B cell (primary cell): ENCODE results near the gene ACACB. TPM values are rescaled to one million over a fixed set of nuclear protein-coding genes. Genes with fewer than 3 reads are reported as not detected.

Source experiments
- ATAC-seq: fragments of 200-7000 bp; cut with Tn5 transposase; one replicate; pipeline ENCODE4 v1.10.0; 2021; ENCODE audit warnings: low read depth, mild to moderate bottlenecking, moderate number of reproducible peaks, moderate library complexity
- CTCF ChIA-PET: fragments of 350-600 bp; sonication (Branson Sonifier 250); formaldehyde crosslinking; loops from one replicate; lab custom pipeline; 2021; ENCODE audit warnings: antibody characterized with exemption, inconsistent platforms; lab: Charles Lee
- POLR2A ChIA-PET: fragments of 350-600 bp; sonication (Branson Sonifier 250); formaldehyde crosslinking; loops from one replicate; lab custom pipeline; 2021; ENCODE audit warnings: antibody characterized with exemption; lab: Charles Lee
- DNase-seq: peaks from one replicate; pipeline ENCODE4 v3.0.0; 2013
- H2AFZ ChIP-seq: 2 replicates; pipeline ENCODE4 v1.6.1; 2012; ENCODE audit warnings: mild to moderate bottlenecking, low read depth, low read length; ENCODE audit not compliant: insufficient read depth, poor library complexity, severe bottlenecking
- H3K27ac ChIP-seq, 2 donors: 1 replicate in 1 of 2; 2 replicates in 1 of 2; pipeline ENCODE4 v1.5.1; 2012 to 2013; ENCODE audit warnings: low read length in 2 of 2, mild to moderate bottlenecking in 2 of 2, moderate library complexity in 1 of 2
- H3K27me3 ChIP-seq, 4 experiments: fragments of 200-600 bp in 1 of 4; sonication (generic) in 1 of 4; replicated peaks in 1 of 4; 1 replicate in 2 of 4; 2 replicates in 2 of 4; pipeline versions ENCODE4 v1.6.1 to v1.7.0; 2013 to 2016; ENCODE audit warnings: low read length in 3 of 4, mild to moderate bottlenecking in 2 of 4, mixed read lengths in 1 of 4, moderate library complexity in 1 of 4; ENCODE audit not compliant: insufficient read depth in 4 of 4, control insufficient read depth in 3 of 4; ENCODE audit errors: control extremely low read depth in 1 of 4
- H3K36me3 ChIP-seq, 2 experiments: replicated peaks in 1 of 2; 1 replicate in 1 of 2; 2 replicates in 1 of 2; pipeline versions ENCODE4 v1.6.1 to v1.7.1; 2013; ENCODE audit warnings: low read length in 1 of 2; ENCODE audit not compliant: insufficient read depth in 2 of 2, control insufficient read depth in 1 of 2; ENCODE audit errors: control extremely low read depth in 1 of 2, extremely low read depth in 1 of 2
- H3K4me1 ChIP-seq, 2 donors: fragments of 200-600 bp in 1 of 2; sonication (generic) in 1 of 2; 1 replicate in 1 of 2; 2 replicates in 1 of 2; pipeline versions ENCODE4 v1.5.1 to v1.6.1; 2013 to 2017; ENCODE audit warnings: low read length in 2 of 2; ENCODE audit not compliant: control insufficient read depth in 2 of 2, insufficient read depth in 2 of 2
- H3K4me2 ChIP-seq: replicated peaks from 2 replicates; pipeline ENCODE3; 2012; ENCODE audit warnings: mild to moderate bottlenecking, low read depth, low read length; ENCODE audit not compliant: poor library complexity, severe bottlenecking
- H3K4me3 ChIP-seq, 5 experiments: fragments of 200-600 bp in 1 of 5; sonication (generic) in 1 of 5; 1 replicate in 3 of 5; 2 replicates in 2 of 5; pipeline versions ENCODE4 v1.5.1 to v1.7.0; 2011 to 2016; ENCODE audit warnings: low read length in 4 of 5, mild to moderate bottlenecking in 4 of 5, low read depth in 2 of 5, control low read depth in 1 of 5, moderate library complexity in 1 of 5; ENCODE audit not compliant: insufficient read depth in 1 of 5; ENCODE audit errors: control extremely low read depth in 1 of 5, extremely low read depth in 1 of 5
- H3K79me2 ChIP-seq: fragments of 200-600 bp; sonication (generic); one replicate; pipeline ENCODE4 v1.6.0; 2016; ENCODE audit warnings: low read length; ENCODE audit not compliant: control insufficient read depth, insufficient read depth
- H3K9ac ChIP-seq: fragments of 200-600 bp; sonication (generic); 2 replicates; pipeline ENCODE4 v1.6.1; 2017; ENCODE audit warnings: mild to moderate bottlenecking, low read length, moderate library complexity
- H3K9me3 ChIP-seq, 3 donors: one replicate each; pipeline versions ENCODE4 v1.6.1 to v1.7.1; 2013; ENCODE audit warnings: low read length in 2 of 3; ENCODE audit not compliant: control insufficient read depth in 2 of 3, insufficient read depth in 1 of 3; ENCODE audit errors: control extremely low read depth in 1 of 3
- H4K20me1 ChIP-seq: 2 replicates; pipeline ENCODE4 v1.6.0; 2012; ENCODE audit warnings: mild to moderate bottlenecking, low read length; ENCODE audit not compliant: insufficient read depth, control insufficient read depth, poor library complexity, severe bottlenecking
- H3K27ac Mint-ChIP-seq: one replicate; pipeline ENCODE4 v1.8.0; 2021; ENCODE audit warnings: mixed read lengths
- H3K27me3 Mint-ChIP-seq: one replicate; pipeline ENCODE4 v1.8.0; 2021; ENCODE audit warnings: mixed read lengths
- H3K4me1 Mint-ChIP-seq: one replicate; pipeline ENCODE4 v1.8.0; 2021; ENCODE audit warnings: mixed read lengths
- H3K4me3 Mint-ChIP-seq: one replicate; pipeline ENCODE4 v1.8.0; 2021; ENCODE audit warnings: mixed read lengths
- H3K9me3 Mint-ChIP-seq: one replicate; pipeline ENCODE4 v1.8.0; 2022; ENCODE audit warnings: mixed read lengths; ENCODE audit not compliant: insufficient read depth
- CTCF ChIP-seq: fragments of 200-600 bp; IDR thresholded peaks from one replicate; pipeline ENCODE4 v1.8.0; 2022; ENCODE audit warnings: antibody characterized with exemption, mild to moderate bottlenecking
- EZH2 ChIP-seq: IDR thresholded peaks from 2 replicates; pipeline ENCODE4 v1.6.1; 2012; ENCODE audit warnings: borderline replicate concordance, low read depth, mild to moderate bottlenecking, moderate library complexity, low read length; ENCODE audit not compliant: insufficient read depth, poor library complexity, severe bottlenecking
- WGBS: methylation state at CpG from one replicate; pipeline ENCODE4 v1.1.5; 2013; ENCODE audit warnings: missing lambda C conversion rate; ENCODE audit not compliant: insufficient coverage; 5-methylcytosine and 5-hydroxymethylcytosine counted together
- intact Hi-C: fragments of 100-400 bp; cut with micrococcal nuclease; formaldehyde crosslinking; loops from one replicate; pipeline ENCODE4 v1.10.0; 2022
- polyA plus RNA-seq: library from polyadenylated mRNA; depleted of rRNA; stranded (reverse); fragments of >200 nt; gene quantifications from 2 replicates; pipeline ENCODE4 v1.2.3, GENCODE V29; 2012
- total RNA-seq, 2 donors: library from RNA; stranded (reverse); fragments of 120-200 nt in 1 of 2; gene quantifications; 1 replicate in 1 of 2; 2 replicates in 1 of 2; pipeline versions ENCODE4 v1.2.3 to v1.2.4, GENCODE V29; 2013 to 2022

The ACACB gene
- total and polyA plus RNA-seq, 2 donors (not counting 1 experiment from before 2014, with no cell fraction given), result 7.4 to 27.5 TPM

- H3K27ac ChIP-seq, result no peak overlapping the region
- peaks cover 25% of the 10 kb centered on the region for H3K27me3 Mint-ChIP-seq
- DNase-seq, result no peak
- TF ChIP-seq CTCF, result no peak
- no peak for TF ChIP-seq EZH2
- no peak overlapping the region for H3K4me2 ChIP-seq
- H3K9me3 Mint-ChIP-seq, result no peaks in the 10 kb centered on the region
- H3K9ac ChIP-seq, result no peak overlapping the region
- peaks cover 0 to 14% (median 6%) of the 10 kb centered on the region in 4 experiments for H3K27me3 ChIP-seq
- no peak for ATAC-seq
- intact Hi-C loops, result no loop called here
- ChIA-PET POLR2A (no interaction called here), CTCF (no interaction called here)
- no peaks in the 10 kb centered on the region for H3K79me2 ChIP-seq
- no peak overlapping the region for H2AFZ ChIP-seq
- no peak overlapping the region for H3K4me3 Mint-ChIP-seq
- H4K20me1 ChIP-seq, result no peaks in the 10 kb centered on the region
- no peaks in the 10 kb centered on the region for H3K4me1 Mint-ChIP-seq
- H3K4me3 ChIP-seq, result no peak overlapping the region
- no peaks in the 10 kb centered on the region for H3K36me3 ChIP-seq
- no peaks in the 10 kb centered on the region for H3K4me1 ChIP-seq
- 90% methylated on average over 2 of the region's 4 CpGs for WGBS
- H3K9me3 ChIP-seq, result peaks cover 0 to 15% (median 0%) of the 10 kb centered on the region in 3 donors
- no peak overlapping the region for H3K27ac Mint-ChIP-seq
These were observed 172.6 kb downstream of the ACACB start for GRCh38 chr12:109289004-109289403.

- H3K4me1 ChIP-seq, result no peaks in the 10 kb centered on the region
- POLR2A ChIA-PET, result no interaction called here
- intact Hi-C loops, result no loop called here
- DNase-seq, result no peak
- no peak overlapping the region for H2AFZ ChIP-seq
- H3K9ac ChIP-seq, result no peak overlapping the region
- TF ChIP-seq EZH2 (no peak), CTCF (no peak)
- Mint-ChIP-seq H3K4me3 (no peak overlapping the region), H3K9me3 (no peaks in the 10 kb centered on the region), H3K27ac (no peak overlapping the region), H3K4me1 (no peaks in the 10 kb centered on the region), H3K27me3 (peaks cover 27% of the 10 kb centered on the region)
- WGBS, result 93% methylated on average over 4 of the region's 6 CpGs
- H3K4me3 ChIP-seq, result no peak overlapping the region
- H3K9me3 ChIP-seq, result peaks cover 0 to 11% (median 0%) of the 10 kb centered on the region in 3 donors
- no peaks in the 10 kb centered on the region for H4K20me1 ChIP-seq
- no peak overlapping the region for H3K27ac ChIP-seq
- H3K79me2 ChIP-seq, result no peaks in the 10 kb centered on the region
- ATAC-seq, result no peak
- CTCF ChIA-PET, result no interaction called here
- H3K4me2 ChIP-seq, result no peak overlapping the region
- peaks cover 0 to 14% (median 6%) of the 10 kb centered on the region in 4 experiments for H3K27me3 ChIP-seq
- H3K36me3 ChIP-seq, result no peaks in the 10 kb centered on the region
These were observed 173.2 kb downstream of the ACACB start for GRCh38 chr12:109289551-109289950.
